GM12875 (cell line): ENCODE results near the gene TRIM40.

Experiments
- H3K4me3 ChIP-seq: one replicate; pipeline ENCODE4 v1.5.1; 2011; ENCODE audit warnings: low read depth, low read length, control low read depth
- CTCF ChIP-seq: IDR thresholded peaks from 2 replicates; pipeline ENCODE4 v1.5.1; 2011; ENCODE audit warnings: low read depth, mild to moderate bottlenecking, control low read depth, inconsistent platforms, low read length, moderate library complexity, borderline replicate concordance; ENCODE audit not compliant: insufficient read depth

Gene TRIM40

DNA sequence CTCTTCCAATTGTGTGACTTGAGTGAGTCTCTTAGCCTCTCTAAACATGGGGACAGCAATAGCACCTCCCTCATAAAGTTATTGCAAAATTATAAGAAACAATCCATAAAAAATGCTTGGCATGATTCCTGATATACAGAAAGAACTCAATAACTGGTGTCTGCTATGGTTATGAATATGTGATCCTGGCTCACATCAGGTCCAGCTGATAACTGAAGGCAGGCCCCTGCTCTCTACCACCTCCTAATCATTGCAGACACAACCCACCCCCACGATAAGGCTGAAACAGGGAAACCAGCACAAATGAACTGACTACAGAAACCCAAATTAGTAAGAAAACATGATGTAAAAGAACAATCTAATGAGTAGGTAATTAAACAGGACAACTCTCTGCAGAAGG is 32.8 kb downstream of the TRIM40 start:
- H3K4me3 ChIP-seq = no peak overlapping the region
- no peak for TF ChIP-seq CTCF

GRCh38 chr6:30169658-30170614 is 34.0 kb downstream of the TRIM40 start:
- peak; percentile 69 for TF ChIP-seq CTCF
- no peak overlapping the region for H3K4me3 ChIP-seq

DNA sequence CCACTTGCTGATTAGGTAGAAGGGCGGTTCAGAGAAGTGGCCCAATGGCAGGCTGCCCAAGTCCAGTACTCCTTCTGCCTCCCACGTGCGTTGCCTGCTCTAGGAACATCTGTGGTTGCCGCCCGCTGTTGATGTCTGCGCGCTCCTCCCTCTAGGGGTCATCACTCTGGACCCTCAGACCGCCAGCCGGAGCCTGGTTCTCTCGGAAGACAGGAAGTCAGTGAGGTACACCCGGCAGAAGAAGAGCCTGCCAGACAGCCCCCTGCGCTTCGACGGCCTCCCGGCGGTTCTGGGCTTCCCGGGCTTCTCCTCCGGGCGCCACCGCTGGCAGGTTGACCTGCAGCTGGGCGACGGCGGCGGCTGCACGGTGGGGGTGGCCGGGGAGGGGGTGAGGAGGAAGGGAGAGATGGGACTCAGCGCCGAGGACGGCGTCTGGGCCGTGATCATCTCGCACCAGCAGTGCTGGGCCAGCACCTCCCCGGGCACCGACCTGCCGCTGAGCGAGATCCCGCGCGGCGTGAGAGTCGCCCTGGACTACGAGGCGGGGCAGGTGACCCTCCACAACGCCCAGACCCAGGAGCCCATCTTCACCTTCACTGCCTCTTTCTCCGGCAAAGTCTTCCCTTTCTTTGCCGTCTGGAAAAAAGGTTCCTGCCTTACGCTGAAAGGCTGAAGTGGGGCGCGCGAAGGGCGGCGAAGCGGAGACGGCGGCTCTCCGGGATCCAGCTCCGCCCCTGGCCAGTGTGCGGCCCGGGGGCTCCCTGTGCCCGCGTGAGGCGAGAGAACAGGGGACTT is 35.9 kb downstream of the TRIM40 start:
- H3K4me3 ChIP-seq = no peak overlapping the region
- no peak for TF ChIP-seq CTCF

GRCh38 chr6:30172681-30173080 is 36.7 kb downstream of the TRIM40 start:
- H3K4me3 ChIP-seq = no peak overlapping the region
- TF ChIP-seq CTCF = no peak

DNA sequence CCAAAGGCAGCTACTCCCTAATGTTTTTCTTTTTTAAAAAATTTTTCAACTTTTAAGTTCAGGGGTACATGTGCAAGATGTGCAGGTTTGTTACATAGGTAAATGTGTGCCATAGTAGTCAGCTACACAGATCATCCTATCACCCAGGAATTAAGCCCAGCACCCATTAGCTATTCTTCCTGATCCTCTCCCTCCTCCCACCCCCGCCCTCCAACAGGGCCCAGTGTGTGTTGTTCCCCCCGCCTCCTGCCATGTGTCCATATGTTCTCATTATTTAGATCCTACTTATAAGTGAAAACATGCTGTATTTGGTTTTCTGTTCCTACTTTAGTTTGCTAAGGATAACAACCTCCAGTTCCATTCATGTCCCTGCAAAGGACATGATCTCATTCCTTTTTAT is 39.8 kb downstream of the TRIM40 start:
- no peak for TF ChIP-seq CTCF

DNA sequence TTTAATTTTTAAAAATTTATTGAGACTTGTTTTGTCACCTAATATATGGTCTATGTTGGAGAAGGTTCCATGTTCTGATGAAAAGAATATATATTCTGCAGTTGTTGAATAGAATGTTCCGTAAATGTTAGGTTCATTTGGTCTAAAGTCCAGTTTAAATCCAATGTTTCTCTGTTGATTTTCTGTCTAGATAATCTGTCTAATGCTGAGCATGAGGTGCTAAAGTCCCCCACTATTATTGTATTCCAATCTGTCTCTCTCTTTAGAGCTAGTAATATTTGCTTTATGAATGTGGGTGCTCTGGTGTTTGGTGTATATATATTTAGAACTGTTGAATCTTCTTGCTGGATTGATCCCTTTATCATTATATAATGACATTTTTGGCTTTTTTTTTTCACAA is 42.9 kb downstream of the TRIM40 start:
- TF ChIP-seq CTCF = no peak
- H3K4me3 ChIP-seq = no peak overlapping the region

More for the DNA sequence above, 39.8 kb downstream of the TRIM40 start:
- H3K4me3 ChIP-seq = no peak overlapping the region

DNA sequence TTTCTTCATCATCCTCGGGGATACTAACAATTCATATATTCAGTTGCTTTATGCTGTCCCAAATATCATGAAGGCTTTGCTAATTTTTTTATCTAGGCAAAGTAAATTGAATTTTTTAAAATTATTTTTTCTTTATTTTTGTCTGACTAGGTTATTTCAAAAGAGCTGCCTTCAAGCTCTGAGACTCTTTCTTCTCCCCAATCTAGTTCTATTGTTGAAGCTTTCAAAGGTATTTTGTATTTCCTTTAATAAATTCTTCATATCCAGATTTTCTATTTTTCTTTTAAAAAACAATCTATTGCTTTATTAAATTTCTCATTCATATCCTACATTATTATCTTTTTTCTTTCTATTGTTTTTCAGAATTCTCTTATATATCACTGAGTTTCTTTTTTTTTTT is 44.2 kb downstream of the TRIM40 start:
- H3K4me3 ChIP-seq = no peak overlapping the region
- TF ChIP-seq CTCF = no peak
